GM12874 (cell line): ENCODE data around the gene DNAAF5.

ENCODE experiments used
- TF ChIP-seq, protein P1 (sequence below): IDR thresholded peaks from 2 replicates; pipeline ENCODE4 v1.5.1; 2011; ENCODE audit warnings: low read depth, mild to moderate bottlenecking, control low read depth, low read length, moderate library complexity; ENCODE audit not compliant: insufficient read depth

DNAAF5 gene

DNA sequence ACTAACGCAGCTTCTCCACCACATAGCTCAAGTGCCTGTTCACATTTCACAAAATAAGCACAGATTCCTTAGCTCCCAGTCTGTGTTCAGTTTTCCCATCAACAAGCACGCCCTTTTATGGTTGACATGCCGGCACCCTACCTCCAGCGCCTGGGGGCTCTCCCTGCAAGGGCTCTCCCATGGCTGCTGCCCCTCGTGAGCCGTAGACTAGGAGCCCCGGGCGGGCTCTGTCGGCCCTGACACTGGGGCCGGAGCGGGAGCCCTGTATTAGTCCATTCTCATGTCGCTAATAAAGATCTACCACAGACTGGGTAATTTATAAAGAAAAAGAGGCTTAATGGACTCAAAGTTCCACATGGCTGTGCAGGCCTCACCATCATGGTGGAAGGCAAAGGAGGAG is 34.6 kb downstream of the DNAAF5 start:
- TF ChIP-seq, protein P1, sequence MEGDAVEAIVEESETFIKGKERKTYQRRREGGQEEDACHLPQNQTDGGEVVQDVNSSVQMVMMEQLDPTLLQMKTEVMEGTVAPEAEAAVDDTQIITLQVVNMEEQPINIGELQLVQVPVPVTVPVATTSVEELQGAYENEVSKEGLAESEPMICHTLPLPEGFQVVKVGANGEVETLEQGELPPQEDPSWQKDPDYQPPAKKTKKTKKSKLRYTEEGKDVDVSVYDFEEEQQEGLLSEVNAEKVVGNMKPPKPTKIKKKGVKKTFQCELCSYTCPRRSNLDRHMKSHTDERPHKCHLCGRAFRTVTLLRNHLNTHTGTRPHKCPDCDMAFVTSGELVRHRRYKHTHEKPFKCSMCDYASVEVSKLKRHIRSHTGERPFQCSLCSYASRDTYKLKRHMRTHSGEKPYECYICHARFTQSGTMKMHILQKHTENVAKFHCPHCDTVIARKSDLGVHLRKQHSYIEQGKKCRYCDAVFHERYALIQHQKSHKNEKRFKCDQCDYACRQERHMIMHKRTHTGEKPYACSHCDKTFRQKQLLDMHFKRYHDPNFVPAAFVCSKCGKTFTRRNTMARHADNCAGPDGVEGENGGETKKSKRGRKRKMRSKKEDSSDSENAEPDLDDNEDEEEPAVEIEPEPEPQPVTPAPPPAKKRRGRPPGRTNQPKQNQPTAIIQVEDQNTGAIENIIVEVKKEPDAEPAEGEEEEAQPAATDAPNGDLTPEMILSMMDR: no peak

DNA sequence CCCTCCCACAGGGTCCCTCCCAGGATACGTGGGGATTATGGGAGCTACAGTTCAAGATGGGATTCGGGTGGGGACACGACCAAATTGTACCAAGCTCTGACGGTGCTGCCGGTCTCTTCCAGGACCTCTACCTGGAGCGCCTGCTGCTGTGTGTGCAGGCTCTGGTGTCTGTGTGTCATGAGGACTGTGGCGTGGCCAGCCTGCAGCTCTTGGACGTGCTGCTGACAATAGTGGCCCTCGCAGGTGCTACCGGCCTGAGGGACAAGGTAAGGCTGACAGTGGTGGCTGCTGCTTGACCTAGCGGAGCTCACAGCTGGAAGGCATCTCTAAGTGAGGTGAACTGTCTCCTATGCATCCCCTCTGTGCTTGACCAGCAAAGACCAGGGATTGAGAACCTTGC is 35.1 kb downstream of the DNAAF5 start:
- TF ChIP-seq, protein P1: no peak

DNA sequence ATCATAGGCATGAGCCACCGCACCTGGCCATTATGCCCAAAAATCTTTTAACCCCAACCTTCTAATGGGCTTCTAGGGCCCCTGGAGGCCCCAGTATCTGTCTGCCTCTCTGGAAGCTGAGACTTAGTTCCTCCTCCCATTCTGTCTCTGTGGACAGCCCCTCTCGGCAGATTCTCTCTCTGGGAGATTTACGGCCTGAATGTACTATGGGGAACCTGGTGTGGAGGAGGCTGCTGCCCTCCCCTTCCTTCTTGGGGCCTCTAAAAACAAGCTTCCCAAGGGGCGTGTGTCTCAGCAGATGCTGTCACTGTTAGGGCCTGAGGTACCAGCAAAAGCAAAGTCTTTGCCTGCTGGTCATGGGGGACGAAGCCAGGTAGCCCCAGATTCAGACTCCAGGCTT is 36.4 kb downstream of the DNAAF5 start:
- TF ChIP-seq, protein P1: no peak

DNA sequence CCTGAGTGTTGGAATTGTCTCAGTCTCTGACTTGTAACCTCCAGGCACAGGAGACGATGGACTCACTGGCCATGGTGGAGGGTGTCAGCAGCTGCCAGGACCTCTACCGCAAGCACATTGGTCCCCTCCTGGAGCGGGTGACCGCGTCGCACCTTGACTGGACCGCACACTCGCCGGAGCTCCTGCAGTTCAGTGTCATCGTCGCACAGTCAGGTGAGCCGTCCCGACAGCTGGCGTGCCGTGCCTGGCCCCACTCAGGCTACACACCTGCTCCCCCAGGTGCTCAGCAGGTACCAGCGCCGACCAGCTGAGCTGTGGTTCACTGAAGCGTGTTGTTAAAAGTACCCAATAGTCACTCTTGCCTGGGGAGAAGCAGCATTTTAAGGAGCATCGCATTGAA is 37.3 kb downstream of the DNAAF5 start:
- TF ChIP-seq, protein P1: no peak

DNA sequence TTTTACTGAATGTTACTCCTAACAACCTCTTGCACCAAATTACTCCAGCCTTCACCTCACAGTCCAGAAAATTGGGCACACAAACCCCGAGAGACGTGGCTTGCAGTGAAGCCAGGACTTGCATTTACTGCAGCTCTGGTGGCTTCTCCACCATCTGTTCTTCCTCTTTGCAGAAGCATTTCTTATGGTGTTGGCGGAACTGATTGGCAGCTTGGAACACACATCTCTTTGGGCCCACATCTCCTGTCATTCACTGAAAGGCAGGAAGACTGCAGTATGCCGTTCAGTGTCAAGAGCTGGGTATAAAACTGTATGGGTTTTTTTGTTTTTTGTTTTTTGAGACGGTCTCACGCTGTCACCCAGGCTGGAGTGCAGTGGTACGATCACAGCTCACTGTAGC is 38.9 kb downstream of the DNAAF5 start:
- TF ChIP-seq, protein P1: no peak

DNA sequence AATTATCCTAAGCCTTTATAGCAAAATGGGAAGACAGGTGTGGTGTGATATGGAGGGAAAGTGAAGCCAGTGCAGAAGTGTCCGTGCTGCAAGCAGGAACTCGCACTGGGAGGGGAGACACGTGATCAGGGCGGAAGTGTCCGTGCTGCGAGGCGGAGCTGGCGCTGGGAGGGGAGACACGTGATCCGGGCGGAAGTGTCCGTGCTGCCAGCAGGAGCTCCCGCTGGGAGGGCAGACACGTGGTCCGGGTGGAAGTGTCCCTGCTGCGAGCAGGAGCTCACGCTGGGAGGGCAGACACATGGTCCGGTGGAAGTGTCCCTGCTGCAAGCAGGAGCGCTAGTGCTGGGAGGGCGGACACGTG is 41.1 kb downstream of the DNAAF5 start:
- TF ChIP-seq, protein P1: no peak

DNA sequence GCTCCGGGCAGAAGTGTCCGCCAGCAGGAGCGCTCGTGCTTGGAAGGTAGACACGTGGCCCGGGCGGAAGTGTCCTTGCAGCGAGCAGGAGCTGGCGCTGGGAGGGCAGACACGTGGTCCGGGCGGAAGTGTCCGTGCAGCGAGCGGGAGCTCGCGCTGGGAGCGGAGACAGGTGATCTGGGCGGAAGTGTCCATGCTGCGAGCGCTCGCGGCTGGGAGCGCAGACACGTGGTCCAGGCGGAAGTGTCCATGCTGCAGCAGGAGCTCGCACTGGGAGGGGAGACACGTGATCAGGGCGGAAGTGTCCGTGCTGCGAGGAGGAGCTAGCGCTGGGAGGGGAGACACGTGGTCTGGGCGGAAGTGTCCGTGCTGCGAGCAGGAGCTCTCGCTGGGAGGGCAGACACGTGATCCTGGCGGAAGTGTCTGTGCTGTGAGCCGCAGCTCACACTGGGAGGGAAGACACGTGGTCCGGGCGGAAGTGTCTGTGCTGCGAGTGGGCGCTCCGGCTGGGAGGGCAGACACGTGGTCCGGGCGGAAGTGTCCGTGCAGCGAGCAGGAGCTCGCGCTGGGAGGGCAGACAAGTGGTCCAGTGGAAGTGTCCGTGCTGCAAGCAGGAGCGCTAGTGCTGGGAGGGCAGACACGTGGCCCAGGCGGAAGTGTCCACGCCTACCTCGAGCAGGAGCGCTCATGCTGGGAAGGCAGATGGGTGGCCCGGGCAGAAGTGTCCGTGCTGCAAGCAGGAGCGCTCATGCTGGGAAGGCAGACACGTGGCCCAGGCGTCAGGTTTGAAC is 41.6 kb downstream of the DNAAF5 start:
- TF ChIP-seq, protein P1: no peak
